ENCODE data around the gene MYCL. TPM values are rescaled to one million over a fixed set of nuclear protein-coding genes. Genes with fewer than 3 reads are reported as not detected.

Gene MYCL
- total and polyA plus RNA-seq, 2 of the 13 experiments (the other 11 are each of a cell fraction or from before 2014, with no cell fraction given), result 0.31 to 1.7 TPM

- peaks cover 59% of the 10 kb centered on the region for H3K4me1 ChIP-seq (ENCODE audit: insufficient read depth, low read length)
- FAIRE-seq, result no peak
- no peaks in the 10 kb centered on the region for H3K27me3 ChIP-seq (ENCODE audit: control insufficient read depth in 1 of 2, insufficient read depth in 2 of 2, low read length in 2 of 2)
- in situ Hi-C loops (cut with HindIII; ENCODE audit: extremely low pct_ligation_motif_present, low pct_unique_long_range_greater_than_20kb), result no loop called here
- H4K20me1 ChIP-seq (ENCODE audit: insufficient read depth, low read length), result peaks cover 13% of the 10 kb centered on the region
- peaks cover 0 to 17% of the 10 kb centered on the region in 2 experiments; a peak in 2 of 5 replicates for H3K36me3 ChIP-seq (replicated peaks in 1 of 2; ENCODE audit: control insufficient read depth in 1 of 2, insufficient read depth in 2 of 2, low read length in 2 of 2)
- peaks cover 88% of the 10 kb centered on the region for H3K79me2 ChIP-seq (ENCODE audit: insufficient read depth, low read length)
- H3K9ac ChIP-seq (ENCODE audit: insufficient read depth, low read depth, low read length), result no peak overlapping the region
- ChIA-PET POLR2A (no interaction called here), CTCF (ENCODE audit: low intra/inter-chr PET ratio, low total read pairs) (no interaction called here)
- TF ChIP-seq SNAPC5 (CRISPR knock-in tag; IDR thresholded peaks at IDR 0.05; ENCODE audit: borderline replicate concordance) (no peak), HMGA1 (CRISPR knock-in tag; conservative IDR thresholded peaks at IDR 0.05) (no peak), ZNF580 (CRISPR knock-in tag; IDR thresholded peaks at IDR 0.05; ENCODE audit: borderline replicate concordance, low read depth) (no peak), FOXM1 (CRISPR knock-in tag; IDR thresholded peaks at IDR 0.05) (no peak), TP53 (CRISPR knock-in tag; conservative IDR thresholded peaks at IDR 0.05) (no peak), MYPOP (CRISPR knock-in tag; IDR thresholded peaks at IDR 0.05) (no peak), ZBTB7B (CRISPR knock-in tag; IDR thresholded peaks at IDR 0.05) (no peak), RERE (CRISPR knock-in tag; IDR thresholded peaks at IDR 0.05; ENCODE audit: low read depth) (no peak), ZNF335 (CRISPR knock-in tag; IDR thresholded peaks at IDR 0.05) (no peak), FOXA3 (CRISPR knock-in tag; IDR thresholded peaks at IDR 0.05) (no peak), ZNF101 (CRISPR knock-in tag; IDR thresholded peaks at IDR 0.05; ENCODE audit: borderline replicate concordance, low read depth) (no peak)
- H3K9me3 ChIP-seq (ENCODE audit: low read length), result no peaks in the 10 kb centered on the region
- no peak overlapping the region for H3K4me2 ChIP-seq (ENCODE audit: low read depth, low read length)
- DNase-seq (ENCODE audit: low spot score), result no peak
- no peak overlapping the region for H2AFZ ChIP-seq (ENCODE audit: low read length)
- H3K4me3 ChIP-seq (replicated peaks in 1 of 3; ENCODE audit: insufficient read depth in 1 of 3, low read depth in 2 of 3, low read length in 3 of 3), result no peak overlapping the region
- no TSS peak for BruUV-seq (replicated peaks)
- no peak for ATAC-seq
- intact Hi-C loops (cut with micrococcal nuclease; ENCODE audit: unreplicated experiment), result no loop called here
- H3K27ac ChIP-seq (ENCODE audit: extremely low read length, insufficient read depth, low read length), result no peak overlapping the region
Observed at GRCh38 chr1:39876144-39876543, 25.6 kb downstream of the MYCL start.
